Esophagus muscularis mucosa (tissue), 4 donors: ENCODE results near the gene EIF3L. TPM values are rescaled to one million over a fixed set of nuclear protein-coding genes. Genes with fewer than 3 reads are reported as not detected.

ENCODE experiments used
- DNase-seq: peaks from one replicate; pipeline ENCODE4 v3.0.0-alpha.2; 2017; ENCODE audit errors: extremely low spot score
- H3K27ac ChIP-seq, 4 donors: fragments of 200-600 bp; sonication (generic); replicated peaks in 1 of 4; 1 replicate in 3 of 4; 2 replicates in 1 of 4; pipeline ENCODE4 v1.5.1; 2016 to 2019; ENCODE audit warnings: mild to moderate bottlenecking in 1 of 4
- H3K27me3 ChIP-seq, 4 donors: fragments of 200-600 bp; sonication (generic); one replicate each; pipeline versions ENCODE4 v1.5.1 to v1.6.0; 2016 to 2019
- H3K36me3 ChIP-seq, 4 donors: fragments of 200-600 bp; sonication (generic); one replicate each; pipeline ENCODE4 v1.5.1; 2016 to 2019
- H3K4me1 ChIP-seq, 4 donors: fragments of 200-600 bp; sonication (generic); one replicate each; pipeline ENCODE4 v1.5.1; 2016 to 2019
- H3K4me3 ChIP-seq, 4 donors: fragments of 200-600 bp; sonication (generic); 1 replicate in 2 of 4; 2 replicates in 2 of 4; pipeline ENCODE4 v1.5.1; 2016 to 2019; ENCODE audit warnings: mild to moderate bottlenecking in 4 of 4, moderate library complexity in 1 of 4
- H3K9me3 ChIP-seq, 4 donors: fragments of 200-600 bp; sonication (generic); 1 replicate in 3 of 4; 2 replicates in 1 of 4; pipeline ENCODE4 v1.5.1; 2016 to 2019
- CTCF ChIP-seq, 3 experiments: fragments of 200-600 bp in 2 of 3; fragments of 450-650 bp in 1 of 3; sonication (generic) in 2 of 3; IDR thresholded peaks; one replicate each; pipeline ENCODE4 v1.5.1; 2017 to 2019; ENCODE audit warnings: antibody characterized with exemption in 3 of 3, mild to moderate bottlenecking in 2 of 3, moderate library complexity in 1 of 3
- EP300 ChIP-seq: sonication (generic); formaldehyde crosslinking; IDR thresholded peaks from one replicate; pipeline ENCODE4 v1.6.1; 2017; ENCODE audit warnings: antibody characterized with exemption
- POLR2A ChIP-seq: fragments of 450-650 bp; IDR thresholded peaks from one replicate; pipeline ENCODE4 v1.6.1; 2017; ENCODE audit warnings: antibody characterized with exemption, moderate library complexity, mild to moderate bottlenecking, low read depth
- POLR2AphosphoS5 ChIP-seq, 2 donors: sonication (generic); formaldehyde crosslinking; IDR thresholded peaks; one replicate each; pipeline ENCODE4 v1.6.1; 2017; ENCODE audit warnings: antibody characterized with exemption in 2 of 2
- WGBS: methylation state at CpG from one replicate; pipeline ENCODE4 v1.1.5; 2018; 5-methylcytosine and 5-hydroxymethylcytosine counted together
- intact Hi-C: fragments of 100-400 bp; cut with DNase I; formaldehyde crosslinking; loops from one replicate; pipeline ENCODE4 v1.15.1; 2023
- total RNA-seq, 4 donors: library from RNA; depleted of rRNA; stranded (reverse); fragments of >200 nt; gene quantifications; one replicate each; pipeline versions ENCODE4 v1.1.0 to v1.2.1, GENCODE V29; 2016

Gene EIF3L
- total RNA-seq, 4 donors from 2014 or later = 348 to 494 (median 425) TPM

- peaks cover 6 to 70% (median 41%) of the 10 kb centered on the region in 4 donors for H3K4me1 ChIP-seq
- DNase-seq = no peak
- no peak overlapping the region for H3K4me3 ChIP-seq
- H3K27me3 ChIP-seq = no peaks in the 10 kb centered on the region
- 78% methylated on average over 7 of the region's 15 CpGs for WGBS
- intact Hi-C loops = no loop called here
- peak overlapping the region; percentile 40 to 61 (median 57) for H3K27ac ChIP-seq
- no peaks in the 10 kb centered on the region for H3K9me3 ChIP-seq
- TF ChIP-seq EP300 (no peak), CTCF (IDR thresholded peaks at IDR 0.05) (no peak), POLR2AphosphoS5 (IDR thresholded peaks at IDR 0.05) (no peak), POLR2A (no peak)
- H3K36me3 ChIP-seq = peaks cover 58 to 100% (median 94%) of the 10 kb centered on the region in 4 donors
Measured at GRCh38 chr22:37925767-37926166, 76.5 kb downstream of the EIF3L start.

GRCh38 chr22:37926358-37926757, 77.1 kb downstream of the EIF3L start:
- no peak for DNase-seq
- H3K9me3 ChIP-seq = no peaks in the 10 kb centered on the region
- H3K27me3 ChIP-seq = no peaks in the 10 kb centered on the region
- peak overlapping the region; percentile 40 to 61 (median 57) for H3K27ac ChIP-seq
- 80% methylated on average over 5 of the region's 7 CpGs for WGBS
- H3K4me3 ChIP-seq = no peak overlapping the region
- H3K4me1 ChIP-seq = peaks cover 6 to 74% (median 44%) of the 10 kb centered on the region in 4 donors
- TF ChIP-seq EP300 (no peak), POLR2A (no peak), POLR2AphosphoS5 (IDR thresholded peaks at IDR 0.05) (no peak), CTCF (IDR thresholded peaks at IDR 0.05) (no peak)
- intact Hi-C loops = no loop called here
- H3K36me3 ChIP-seq = peaks cover 54 to 98% (median 92%) of the 10 kb centered on the region in 4 donors

GRCh38 chr22:37926771-37927636, 77.8 kb downstream of the EIF3L start:
- Histone ChIP-seq H3K4me3 (no peak overlapping the region), H3K9me3 (no peaks in the 10 kb centered on the region), H3K27me3 (no peaks in the 10 kb centered on the region), H3K4me1 (peaks cover 9 to 67% (median 39%) of the 10 kb centered on the region in 4 donors), H3K36me3 (peaks cover 58 to 98% (median 92%) of the 10 kb centered on the region in 4 donors), H3K27ac (peak overlapping the region; percentile 40 to 61 (median 57))
- no peak for DNase-seq
- 83% methylated on average over 15 of the region's 32 CpGs for WGBS
- intact Hi-C loops = no loop called here
- TF ChIP-seq POLR2A = no peak
- TF ChIP-seq CTCF (IDR thresholded peaks at IDR 0.05) = no peak
- TF ChIP-seq EP300 = no peak
- TF ChIP-seq POLR2AphosphoS5 (IDR thresholded peaks at IDR 0.05) = no peak

- DNase-seq = no peak
- H3K36me3 ChIP-seq = peaks cover 61 to 98% (median 95%) of the 10 kb centered on the region in 4 donors
- 95% methylated on average over 4 of the region's 5 CpGs for WGBS
- TF ChIP-seq EP300 (no peak), POLR2A (no peak), POLR2AphosphoS5 (IDR thresholded peaks at IDR 0.05) (no peak), CTCF (IDR thresholded peaks at IDR 0.05) (no peak)
- H3K27me3 ChIP-seq = no peaks in the 10 kb centered on the region
- intact Hi-C loops = no loop called here
- peak overlapping the region; percentile 31 to 61 (median 57) for H3K27ac ChIP-seq
- H3K9me3 ChIP-seq = no peaks in the 10 kb centered on the region
- H3K4me3 ChIP-seq = no peak overlapping the region
- peaks cover 9 to 69% (median 41%) of the 10 kb centered on the region in 4 donors for H3K4me1 ChIP-seq
Measured at GRCh38 chr22:37927637-37927936, 78.4 kb downstream of the EIF3L start.
